ENCODE results near the gene MMP14.
A peak's percentile ranks its signal among the peaks of the same experiment; 100 is the strongest.

MMP14 gene

GRCh38 chr14:22896356-22896755, 60.0 kb downstream of the MMP14 start:
- ATAC-seq (replicated peaks): no peak
- Mint-ChIP-seq H3K4me1 (ENCODE audit: low read depth in 2 of 2) (peaks cover 2 to 4% of the 10 kb centered on the region in 2 donors), H3K4me3 (no peak overlapping the region), H3K9me3 (no peaks in the 10 kb centered on the region), H3K27ac (peak overlapping the region in 1 of 2 donors; percentile 26), H3K27me3 (no peaks in the 10 kb centered on the region), H3K36me3 (ENCODE audit: insufficient read depth) (peaks cover 10% of the 10 kb centered on the region)
- DNase-seq: no peak

- peaks cover 2 to 4% of the 10 kb centered on the region in 2 donors for H3K4me1 Mint-ChIP-seq (ENCODE audit: low read depth in 2 of 2)
- no peak overlapping the region for H3K4me3 Mint-ChIP-seq
- DNase-seq (no peak), ATAC-seq (replicated peaks) (no peak)
- no peaks in the 10 kb centered on the region for H3K27me3 Mint-ChIP-seq
- H3K27ac Mint-ChIP-seq: peak overlapping the region in 1 of 2 donors; percentile 26
- H3K9me3 Mint-ChIP-seq: no peaks in the 10 kb centered on the region
- peaks cover 14% of the 10 kb centered on the region for H3K36me3 Mint-ChIP-seq (ENCODE audit: insufficient read depth)
Measured at GRCh38 chr14:22896760-22897159, 60.4 kb downstream of the MMP14 start.

- ATAC-seq (replicated peaks) (no peak), DNase-seq (no peak)
- H3K27me3 Mint-ChIP-seq: no peaks in the 10 kb centered on the region
- no peak overlapping the region for H3K4me3 Mint-ChIP-seq
- no peaks in the 10 kb centered on the region for H3K9me3 Mint-ChIP-seq
- H3K4me1 Mint-ChIP-seq (ENCODE audit: low read depth in 2 of 2): peaks cover 2 to 4% of the 10 kb centered on the region in 2 donors
- H3K27ac Mint-ChIP-seq: peak overlapping the region in 1 of 2 donors; percentile 88
- peaks cover 19% of the 10 kb centered on the region for H3K36me3 Mint-ChIP-seq (ENCODE audit: insufficient read depth)
Measured at GRCh38 chr14:22897357-22897756, 61.0 kb downstream of the MMP14 start.
